HG03064 (cell line): Measurements from ENCODE around the gene CCDC170.
"Not testable (repeated sequence)": the region's sequence is repeated elsewhere in the genome, so short reads cannot be mapped to it uniquely, and the experiment has no call there.

Experiments
- ATAC-seq: cut with Tn5 transposase; IDR thresholded peaks from one replicate; pipeline ENCODE4 v1.9.1; 2021; ENCODE audit warnings: low read depth; ENCODE audit not compliant: unreplicated experiment

CCDC170 gene, protein sequence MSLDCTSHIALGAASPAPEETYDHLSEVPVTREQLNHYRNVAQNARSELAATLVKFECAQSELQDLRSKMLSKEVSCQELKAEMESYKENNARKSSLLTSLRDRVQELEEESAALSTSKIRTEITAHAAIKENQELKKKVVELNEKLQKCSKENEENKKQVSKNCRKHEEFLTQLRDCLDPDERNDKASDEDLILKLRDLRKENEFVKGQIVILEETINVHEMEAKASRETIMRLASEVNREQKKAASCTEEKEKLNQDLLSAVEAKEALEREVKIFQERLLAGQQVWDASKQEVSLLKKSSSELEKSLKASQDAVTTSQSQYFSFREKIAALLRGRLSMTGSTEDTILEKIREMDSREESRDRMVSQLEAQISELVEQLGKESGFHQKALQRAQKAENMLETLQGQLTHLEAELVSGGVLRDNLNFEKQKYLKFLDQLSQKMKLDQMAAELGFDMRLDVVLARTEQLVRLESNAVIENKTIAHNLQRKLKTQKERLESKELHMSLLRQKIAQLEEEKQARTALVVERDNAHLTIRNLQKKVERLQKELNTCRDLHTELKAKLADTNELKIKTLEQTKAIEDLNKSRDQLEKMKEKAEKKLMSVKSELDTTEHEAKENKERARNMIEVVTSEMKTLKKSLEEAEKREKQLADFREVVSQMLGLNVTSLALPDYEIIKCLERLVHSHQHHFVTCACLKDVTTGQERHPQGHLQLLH

DNA sequence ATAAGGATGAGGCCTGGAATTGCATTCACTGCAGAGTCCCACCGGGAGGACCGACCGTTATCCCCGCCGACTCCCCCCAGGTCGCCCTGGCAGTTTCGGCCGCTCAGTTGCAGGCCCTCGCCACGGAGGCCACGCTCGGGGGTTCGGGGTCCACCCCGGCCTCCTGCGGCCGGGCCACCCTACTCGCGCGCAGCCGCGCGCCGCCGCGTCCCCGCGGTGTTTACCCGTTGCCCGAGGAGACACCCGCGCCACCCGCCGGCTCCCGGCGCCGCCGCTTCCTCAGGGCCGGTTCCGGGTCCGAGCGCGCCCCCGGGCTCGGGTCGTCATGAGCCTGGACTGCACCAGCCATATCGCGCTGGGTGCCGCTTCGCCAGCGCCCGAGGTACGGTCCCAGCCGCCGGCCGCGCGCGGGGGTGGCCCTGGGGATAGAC is at the start of gene CCDC170:
TSS of gene CCDC170 (plus strand) at position 214 of the 431 bp plus-strand sequence. CDS start at position 326, 112 bp downstream.
- no peak for ATAC-seq

DNA sequence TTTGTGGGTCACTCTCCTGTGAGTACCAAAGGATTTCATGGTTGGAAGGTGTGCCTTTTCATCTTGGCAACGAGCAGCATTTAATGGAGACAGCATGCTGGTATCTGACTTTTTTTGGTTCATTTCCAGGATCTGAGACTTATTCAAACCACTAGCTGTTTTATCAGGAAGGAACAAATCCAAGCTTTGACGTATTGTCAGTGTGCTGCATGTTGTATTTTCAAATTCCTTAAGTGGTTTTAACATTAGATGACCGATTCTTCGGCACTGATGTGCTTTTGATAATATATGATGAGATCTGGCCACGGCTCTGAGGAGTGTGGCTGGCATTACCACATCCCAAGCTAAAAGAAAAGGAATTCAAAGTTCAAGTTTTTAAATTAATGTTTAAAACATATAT is 48.3 kb upstream of the CCDC170 start:
- ATAC-seq = no peak

DNA sequence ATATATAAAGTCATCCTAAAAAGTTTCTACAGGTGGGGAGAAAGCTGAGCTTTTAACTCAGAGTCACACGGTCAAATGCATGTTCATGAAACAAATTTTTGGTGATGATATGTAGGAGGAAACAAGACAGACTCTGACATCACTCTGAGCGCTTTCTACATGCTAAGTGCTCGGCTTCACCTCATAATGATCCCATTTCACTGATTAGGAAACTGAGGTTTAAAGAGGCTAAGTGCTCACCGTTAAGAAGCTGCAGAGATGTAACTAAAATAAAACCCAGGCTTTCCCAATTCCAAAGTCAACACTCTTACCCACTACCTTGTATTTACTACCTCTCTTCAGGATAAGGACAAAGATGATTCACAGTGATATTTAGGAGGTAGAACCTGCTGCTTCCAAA is 46.6 kb upstream of the CCDC170 start:
- no peak for ATAC-seq

DNA sequence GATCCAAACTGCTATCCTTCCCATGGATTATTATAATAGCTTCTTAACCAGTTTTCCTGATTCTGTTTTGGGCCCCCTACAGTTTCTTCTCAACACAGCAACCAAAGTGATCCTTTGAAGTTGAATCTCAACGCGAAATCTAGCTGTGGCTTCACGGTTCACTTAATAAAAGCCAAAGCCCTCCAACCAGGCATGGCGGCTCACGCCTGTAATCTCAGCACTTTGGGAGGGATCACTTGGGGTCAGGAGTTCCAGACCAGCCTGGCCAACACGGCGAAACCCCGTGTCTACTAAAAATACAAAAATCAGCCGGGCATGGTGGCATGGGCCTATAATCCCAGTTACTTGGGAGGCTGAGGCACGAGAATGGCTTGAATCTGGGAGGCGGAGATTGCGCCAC is 45.2 kb upstream of the CCDC170 start:
- no peak for ATAC-seq

DNA sequence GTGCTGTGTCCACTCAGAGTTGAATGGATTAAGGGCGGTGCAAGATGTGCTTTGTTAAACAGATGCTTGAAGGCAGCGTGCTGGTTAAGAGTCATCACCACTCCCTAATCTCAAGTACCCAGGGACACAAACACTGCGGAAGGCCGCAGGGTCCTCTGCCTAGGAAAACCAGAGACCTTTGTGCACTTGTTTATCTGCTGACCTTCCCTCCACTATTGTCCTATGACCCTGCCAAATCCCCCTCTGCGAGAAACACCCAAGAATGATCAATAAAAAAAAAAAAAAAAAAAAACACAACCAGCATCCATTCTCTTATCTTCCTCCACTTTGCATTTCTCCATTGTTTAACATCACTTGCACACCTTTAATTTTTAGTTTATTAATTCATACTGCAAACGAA is 42.9 kb upstream of the CCDC170 start:
- ATAC-seq = not testable (repeated sequence)

DNA sequence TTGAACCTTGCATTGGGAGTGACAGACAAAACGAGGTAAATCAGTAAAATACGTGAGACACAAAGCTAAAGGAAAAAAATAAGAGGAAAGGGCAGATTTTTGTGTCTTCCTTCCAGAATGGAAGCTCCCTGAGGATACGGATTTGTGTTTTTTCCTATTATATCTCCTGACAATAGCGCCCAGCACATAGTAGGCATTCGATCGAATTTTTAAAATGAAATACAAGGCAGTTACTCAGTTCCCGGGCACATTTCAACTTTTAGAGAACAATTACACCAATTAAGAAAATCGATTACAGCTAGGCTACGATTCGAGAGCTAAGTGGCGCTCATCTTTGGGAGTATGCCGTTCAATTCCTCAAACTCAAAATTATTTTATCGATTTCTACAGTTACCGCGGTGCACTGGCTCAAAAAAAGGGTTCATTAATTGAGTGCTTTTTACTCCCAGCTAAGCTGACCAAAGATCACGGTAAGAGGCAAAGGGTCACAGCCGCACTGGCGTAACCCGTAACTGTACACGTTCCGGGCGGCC is 42.3 kb upstream of the CCDC170 start:
- no peak for ATAC-seq

DNA sequence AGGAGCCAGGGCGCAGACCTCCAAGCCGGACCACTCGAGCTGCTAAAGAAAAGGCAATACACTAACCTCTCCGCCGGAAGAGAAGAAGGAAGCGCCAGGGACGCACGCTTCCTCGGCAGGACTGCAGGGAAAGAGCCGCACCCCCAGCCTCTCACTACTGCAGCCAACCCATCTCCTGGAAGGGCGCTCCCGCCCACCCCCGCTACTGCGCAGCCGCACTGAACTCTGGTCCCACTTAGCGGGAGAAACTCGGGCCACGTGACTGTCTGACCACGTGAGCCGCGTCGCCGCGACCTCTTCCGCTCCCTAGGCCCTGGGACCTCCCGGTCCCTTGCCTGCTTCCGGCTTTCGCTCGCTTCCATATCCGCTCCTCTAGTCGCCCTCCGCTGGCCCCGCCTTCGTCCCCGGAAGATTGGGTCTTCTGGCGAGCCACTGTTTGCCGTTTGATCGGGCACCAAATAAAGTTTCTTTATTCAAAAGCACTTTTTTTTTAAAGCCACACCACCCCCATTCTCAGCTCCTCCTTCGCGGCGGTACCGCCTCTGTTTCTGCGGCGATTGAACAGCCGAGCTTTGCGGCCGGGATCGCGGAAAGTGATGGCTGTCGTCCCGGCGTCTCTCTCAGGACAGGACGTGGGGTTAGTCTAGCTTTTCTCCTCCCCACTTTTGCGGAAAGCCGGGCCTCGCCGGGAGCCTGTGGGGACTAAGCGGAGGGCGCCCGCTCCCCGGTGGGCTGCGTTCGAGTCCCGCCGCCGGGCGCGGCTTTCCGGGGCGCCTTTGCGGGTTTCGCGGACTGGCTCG is 41.7 kb upstream of the CCDC170 start, which contains the start of gene RMND1:
TSS of gene RMND1 (minus strand) at position 177 of the 800 bp plus-strand sequence. CDS start 6,315 bp downstream, outside the sequence.
- peak; percentile 97 for ATAC-seq

DNA sequence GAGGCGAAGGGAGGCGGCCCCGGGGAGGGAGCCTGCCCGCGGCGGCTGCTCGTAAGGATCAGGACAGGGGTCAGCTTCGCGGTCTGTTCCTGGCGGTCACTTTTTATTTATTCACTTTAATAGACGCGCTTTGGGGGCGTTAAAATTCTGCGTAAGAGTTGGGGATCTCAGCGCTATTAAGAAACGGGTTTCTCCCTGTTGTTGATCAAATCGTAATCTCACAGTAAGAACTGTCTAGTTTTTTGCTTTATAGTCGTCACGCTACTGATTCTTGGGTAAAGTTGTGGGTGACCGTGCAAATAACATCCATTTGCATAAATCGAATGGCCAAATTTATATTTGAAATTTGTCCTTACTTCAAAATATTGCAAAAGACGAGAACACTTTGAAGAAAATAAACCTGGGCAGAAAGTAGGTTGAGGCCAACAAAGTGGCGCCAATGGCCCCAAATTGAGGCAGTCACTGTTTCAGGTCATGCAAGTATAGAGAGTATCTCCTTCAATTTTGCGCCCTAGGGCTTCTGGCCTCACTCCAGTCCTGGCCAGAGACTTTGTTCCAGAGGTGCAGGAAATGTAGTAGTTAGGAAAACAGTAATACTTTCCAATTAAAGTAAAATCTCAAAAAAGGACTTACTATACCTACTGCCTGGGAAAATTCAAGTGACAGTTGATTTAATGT is 40.9 kb upstream of the CCDC170 start:
- no peak for ATAC-seq

DNA sequence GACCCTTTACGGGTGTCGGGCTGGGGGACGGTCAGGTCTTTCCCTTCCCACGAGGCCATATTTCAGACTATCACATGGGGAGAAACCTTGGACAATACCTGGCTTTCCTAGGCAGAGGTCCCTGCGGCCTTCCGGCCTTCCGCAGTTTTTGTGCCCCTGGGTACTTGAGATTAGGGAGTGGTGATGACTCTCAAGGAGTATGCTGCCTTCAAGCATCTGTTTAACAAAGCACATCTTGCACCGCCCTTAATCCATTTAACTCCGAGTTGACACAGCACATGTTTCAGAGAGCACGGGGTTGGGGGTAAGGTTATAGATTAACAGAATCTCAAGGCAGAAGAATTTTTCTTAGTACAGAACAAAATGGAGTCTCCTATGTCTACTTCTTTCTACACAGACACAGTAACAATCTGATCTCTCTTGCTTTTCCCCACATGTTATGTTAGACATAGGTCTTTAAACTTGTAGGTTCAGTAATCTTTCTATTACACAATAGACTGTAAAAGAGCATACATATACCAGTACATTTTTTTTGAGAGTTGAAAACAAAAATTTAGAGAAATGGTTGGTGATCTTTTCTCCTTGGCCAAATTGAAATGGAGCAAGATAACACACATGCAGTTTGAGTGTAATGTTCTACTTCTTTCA is 37.9 kb upstream of the CCDC170 start:
- ATAC-seq = not testable (repeated sequence)

DNA sequence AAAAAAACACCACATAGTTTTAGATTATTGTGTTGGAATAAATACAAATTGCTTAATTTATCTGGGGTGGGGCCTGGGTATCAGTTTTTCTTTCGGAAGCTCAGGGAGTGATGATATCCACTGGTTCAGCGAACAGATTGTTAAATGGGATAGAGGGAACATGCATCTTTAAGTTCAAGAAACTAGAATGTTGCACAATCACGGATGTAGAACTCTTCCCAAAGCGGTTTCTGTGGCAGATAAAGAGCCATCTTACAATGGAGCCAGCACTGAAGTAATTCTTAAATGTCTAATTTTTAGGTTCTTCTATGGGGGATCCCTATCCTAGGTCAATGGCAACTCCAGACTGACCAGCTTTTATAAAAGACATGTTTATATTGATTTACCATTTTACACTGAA is 32.1 kb upstream of the CCDC170 start:
- ATAC-seq = no peak

DNA sequence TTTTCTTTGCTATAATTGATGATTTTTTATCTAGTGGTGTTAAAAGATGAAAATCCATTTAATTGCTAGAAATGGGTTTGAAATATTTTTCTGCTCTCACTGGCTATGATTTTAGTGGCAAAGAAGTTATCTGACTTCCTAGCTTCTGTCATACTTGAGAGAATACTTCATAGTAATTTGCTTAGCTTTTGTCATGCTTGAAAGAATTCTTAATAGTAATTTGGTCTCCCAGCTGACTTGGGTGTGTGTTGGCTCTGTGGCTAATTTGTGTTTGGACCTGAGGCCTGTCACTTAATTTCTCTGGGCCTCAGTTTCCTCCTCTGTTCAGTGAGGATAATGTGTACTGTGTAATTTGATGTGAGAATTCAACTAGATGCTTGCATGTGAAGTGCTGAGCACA is 29.1 kb upstream of the CCDC170 start:
- no peak for ATAC-seq

DNA sequence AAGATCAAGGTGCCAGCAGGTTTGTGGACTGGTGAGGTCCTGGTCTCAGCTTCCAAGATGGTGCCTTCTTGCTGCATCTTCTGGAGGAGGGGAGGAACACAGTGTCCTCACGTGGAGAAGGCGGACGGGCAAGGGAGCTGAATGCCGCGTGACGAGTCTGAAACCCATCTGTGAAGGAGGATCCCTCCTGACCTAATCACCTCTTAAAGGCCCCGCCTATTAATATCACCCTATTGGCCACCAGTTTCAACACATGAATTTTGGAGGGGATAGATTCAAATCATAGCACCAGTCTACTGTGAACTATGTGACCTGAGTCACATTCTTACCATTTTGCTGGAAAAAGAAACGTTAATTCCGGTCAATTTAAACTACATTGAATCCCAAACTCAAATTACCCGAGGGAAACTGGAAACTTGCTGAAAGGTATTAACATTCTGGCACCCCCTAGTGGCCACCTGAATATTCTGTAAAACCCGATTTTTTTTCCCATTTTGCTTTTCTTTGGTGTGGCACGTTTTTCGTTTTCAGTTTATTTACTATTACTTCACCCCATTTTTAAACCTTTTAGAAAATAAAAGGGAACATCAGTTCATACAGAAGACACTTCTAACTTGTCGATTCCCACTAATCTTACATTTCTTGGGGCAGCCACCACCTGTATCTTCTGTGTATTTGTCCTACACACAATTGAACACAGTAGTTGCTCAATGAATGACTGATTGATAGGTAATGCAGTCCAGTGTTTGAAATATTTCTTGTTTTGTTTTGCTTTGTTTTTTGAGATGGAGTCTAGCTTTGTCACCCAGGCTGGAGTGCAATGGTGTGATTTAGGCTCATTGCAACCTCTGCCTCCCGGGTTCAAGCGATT is 17.9 kb upstream of the CCDC170 start:
- no peak for ATAC-seq

DNA sequence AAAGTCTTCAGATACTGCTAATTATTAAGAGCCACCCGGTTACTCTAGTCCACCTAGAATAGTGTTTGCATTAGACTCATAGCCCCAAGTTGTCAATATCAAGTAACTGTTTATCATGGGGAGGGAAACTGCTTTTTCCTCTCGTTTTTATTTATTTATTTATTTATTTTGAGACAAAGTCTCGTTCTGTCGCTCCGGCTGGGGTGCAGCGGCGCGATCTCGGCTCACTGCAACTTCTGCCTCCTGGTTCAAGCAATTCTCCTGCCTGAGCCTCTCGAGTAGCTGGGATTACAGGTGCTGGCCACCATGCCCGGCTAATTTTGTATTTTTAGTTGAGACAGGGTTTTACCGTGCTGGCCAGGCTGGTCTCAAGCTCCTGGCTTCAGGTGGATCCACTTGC is 16.1 kb upstream of the CCDC170 start:
- no peak for ATAC-seq

DNA sequence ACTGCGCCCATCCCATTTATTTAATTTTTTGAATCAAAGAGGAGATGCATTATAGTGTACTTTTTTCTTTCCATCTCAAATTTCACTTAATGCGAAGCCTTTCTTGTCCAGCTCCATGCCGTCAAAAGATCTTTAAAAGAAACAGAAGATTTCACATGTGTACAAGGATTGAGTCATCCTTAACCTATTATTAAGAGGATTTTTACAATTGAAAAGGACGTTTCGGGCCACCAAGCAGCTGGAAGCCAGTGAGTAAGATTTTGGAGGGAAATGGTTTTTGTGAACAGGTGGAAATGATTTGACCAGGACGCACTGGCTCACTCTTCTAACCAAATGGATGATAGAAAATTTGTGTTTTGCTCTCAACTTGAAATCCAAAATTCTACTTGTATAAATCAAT is 15.1 kb upstream of the CCDC170 start:
- ATAC-seq = no peak

DNA sequence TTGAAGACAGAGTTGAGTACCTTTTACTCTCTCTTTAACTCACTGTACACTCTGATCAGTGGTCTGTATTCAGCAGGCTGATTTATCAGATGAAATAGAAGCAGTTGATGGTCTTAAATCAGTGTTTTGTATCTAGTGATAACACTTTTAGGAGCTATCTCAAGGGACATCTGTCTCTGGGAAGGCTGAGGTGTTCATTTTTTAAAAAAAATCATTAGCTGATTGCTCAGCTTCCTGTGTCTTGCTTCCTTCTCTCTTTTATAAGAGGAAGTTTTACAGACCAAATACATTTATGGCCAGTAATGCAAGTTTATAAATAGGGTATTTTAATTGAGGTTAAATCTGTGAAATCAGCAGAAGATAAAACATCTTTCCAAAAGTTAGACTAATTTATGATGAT is 12.0 kb upstream of the CCDC170 start:
- ATAC-seq = no peak

DNA sequence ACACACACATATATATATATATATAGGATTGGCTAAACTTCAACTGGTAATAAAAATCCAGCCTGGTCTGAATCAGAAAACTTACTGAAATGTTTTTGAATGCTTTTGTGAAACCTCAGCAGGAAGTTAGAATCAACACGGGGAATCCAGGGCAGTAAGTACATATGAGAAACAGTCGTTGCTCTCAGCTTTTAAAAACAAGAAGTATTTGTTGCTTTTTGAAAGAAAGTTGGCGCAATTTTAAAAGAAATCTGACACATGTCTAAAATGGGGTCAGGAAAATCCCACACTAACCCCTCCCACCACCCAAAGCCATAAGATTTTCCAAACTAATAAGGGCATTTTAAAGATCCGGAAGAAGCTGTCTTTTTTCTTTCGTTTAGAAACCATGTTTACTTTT is 11.5 kb upstream of the CCDC170 start:
- ATAC-seq = no peak

DNA sequence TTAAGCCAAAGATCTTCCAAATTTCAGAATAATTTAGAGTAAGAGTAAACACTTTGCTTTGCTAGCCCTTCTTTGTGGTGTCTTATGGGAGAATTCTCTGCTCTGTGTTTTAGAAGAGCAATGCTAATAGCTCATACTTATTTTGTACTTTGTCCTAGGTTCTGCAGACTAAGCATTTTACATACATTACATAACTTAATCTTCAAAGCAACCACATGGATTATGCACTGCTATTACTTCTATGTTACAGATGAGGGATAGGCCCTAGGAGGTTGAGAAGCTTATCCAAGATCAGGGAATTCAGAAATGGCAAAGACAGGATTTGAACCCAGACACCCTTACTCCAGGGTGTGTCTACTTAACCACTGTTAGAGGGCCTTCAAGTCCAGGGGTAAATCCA is 9.8 kb upstream of the CCDC170 start:
- no peak for ATAC-seq

DNA sequence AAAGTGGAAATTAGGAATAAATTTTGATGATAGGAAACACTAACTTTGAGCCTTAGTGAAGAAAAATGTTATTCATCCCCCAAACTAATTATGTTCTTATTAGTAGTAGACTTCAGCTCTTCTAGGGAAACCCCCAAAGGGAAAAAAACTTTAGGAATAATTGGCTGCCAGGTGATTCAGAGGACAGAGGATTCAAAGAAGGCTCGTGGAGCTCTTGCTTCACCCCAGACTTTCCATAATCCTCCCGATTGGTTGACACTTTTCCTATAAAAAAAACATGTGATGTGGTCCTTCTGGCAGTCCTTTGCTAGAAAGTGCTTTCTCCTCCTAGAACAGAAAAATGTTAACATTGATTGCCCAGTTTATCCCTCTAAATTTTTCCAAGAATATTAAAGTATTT is 5.6 kb upstream of the CCDC170 start:
- no peak for ATAC-seq

DNA sequence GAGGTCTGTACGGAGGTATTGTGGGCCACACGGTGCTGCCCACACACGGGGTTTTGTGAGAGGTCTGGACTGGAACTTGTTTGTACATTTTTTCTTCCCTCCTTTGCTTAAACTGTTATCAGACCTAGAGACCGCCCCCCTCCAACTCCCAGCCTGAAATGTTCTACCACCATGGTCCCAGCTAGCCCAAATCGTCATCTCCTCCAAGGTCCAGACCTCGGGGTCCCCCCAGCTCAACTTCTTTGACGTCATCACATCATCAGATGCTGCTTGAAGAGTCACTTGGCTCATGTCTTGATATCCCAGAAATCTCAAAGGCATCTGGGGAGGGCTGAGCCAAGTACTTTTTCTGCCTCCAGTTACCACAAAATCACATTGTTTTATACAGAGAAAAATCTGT is 2.8 kb upstream of the CCDC170 start:
- no peak for ATAC-seq
